Dermis microvascular lymphatic vessel endothelial cell (primary cell): ENCODE data around the gene MAN2A2. TPM values are rescaled to one million over a fixed set of nuclear protein-coding genes. Genes with fewer than 3 reads are reported as not detected.

Experiments used
- DNase-seq, 2 donors: peaks; one replicate each; pipeline versions ENCODE4 v3.0.0 to v3.0.0-alpha.2; 2010; ENCODE audit warnings: low read depth in 2 of 2
- total RNA-seq: library from RNA; depleted of rRNA; stranded (reverse); fragments of >200 nt; gene quantifications from 2 replicates; pipeline ENCODE4 v1.2.1, GENCODE V29; 2014

Gene MAN2A2
- total RNA-seq, 1 donor from 2014 or later: 13.6 TPM

DNA sequence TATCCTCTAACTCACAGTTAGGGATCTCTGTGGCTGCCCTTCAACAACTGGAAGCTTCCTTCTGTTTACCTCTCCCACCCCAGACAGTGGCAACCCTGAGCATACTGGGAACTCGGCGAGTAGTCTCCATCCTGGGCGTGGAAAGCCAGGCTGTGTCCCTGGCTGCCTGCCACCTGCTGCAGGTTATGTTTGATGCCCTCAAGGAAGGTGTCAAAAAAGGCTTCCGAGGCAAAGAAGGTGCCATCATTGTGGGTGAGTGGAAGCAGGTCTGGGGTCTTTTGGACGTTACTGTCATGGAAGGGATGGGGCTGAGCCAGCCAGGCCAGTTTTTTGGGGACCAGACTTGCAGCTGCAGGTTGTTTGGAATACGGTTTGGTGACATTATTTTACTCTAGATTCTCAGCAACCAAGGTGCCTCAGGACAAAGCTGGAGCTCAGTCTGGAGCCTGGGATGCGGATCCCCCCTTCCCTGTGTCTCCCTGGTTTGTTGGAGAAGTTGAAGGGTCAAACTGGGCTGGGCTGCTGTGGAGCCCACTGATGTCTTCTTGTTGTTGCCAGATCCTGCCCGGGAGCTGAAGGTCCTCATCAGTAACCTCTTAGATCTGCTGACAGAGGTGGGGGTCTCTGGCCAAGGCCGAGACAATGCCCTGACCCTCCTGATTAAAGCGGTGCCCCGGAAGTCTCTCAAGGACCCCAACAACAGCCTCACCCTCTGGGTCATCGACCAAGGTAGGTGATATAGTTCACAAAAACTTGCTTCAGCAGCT, 39.4 kb downstream of the MAN2A2 start:
- no peak for DNase-seq

DNA sequence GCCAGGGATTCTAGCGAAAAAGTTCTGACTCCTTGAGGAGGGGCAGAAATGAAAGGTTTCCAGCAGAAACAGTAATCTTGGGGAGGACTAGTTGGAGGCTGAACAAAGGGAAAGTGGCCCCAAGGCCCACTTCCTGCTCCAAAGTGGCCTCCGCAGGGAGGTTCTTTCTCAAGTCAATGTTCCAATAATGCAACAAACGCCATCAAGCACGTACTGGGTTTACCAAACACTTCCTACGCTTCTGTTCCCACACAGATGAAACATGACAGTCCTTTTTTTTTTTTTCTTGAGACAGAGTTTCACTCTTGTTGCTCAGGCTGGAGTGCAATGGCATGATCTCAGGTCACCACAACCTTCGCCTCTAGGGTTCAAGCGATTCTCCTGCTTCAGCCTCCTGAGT, 42.0 kb downstream of the MAN2A2 start:
- DNase-seq: no peak

DNA sequence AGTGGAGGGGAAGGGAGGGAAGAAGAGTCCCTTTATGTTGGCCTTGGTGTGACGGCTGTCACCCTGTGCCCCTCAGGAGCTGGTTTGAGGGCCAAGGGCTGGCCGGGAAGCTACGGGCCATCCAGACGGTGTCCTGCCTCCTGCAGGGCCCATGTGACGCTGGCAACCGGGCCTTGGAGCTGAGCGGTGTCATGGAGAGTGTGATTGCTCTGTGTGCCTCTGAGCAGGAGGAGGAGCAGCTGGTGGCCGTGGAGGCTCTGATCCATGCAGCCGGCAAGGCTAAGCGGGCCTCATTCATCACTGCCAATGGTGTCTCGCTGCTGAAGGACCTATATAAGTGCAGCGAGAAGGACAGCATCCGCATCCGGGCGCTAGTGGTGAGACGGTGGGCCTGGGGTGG, 43.4 kb downstream of the MAN2A2 start:
- DNase-seq: no peak

DNA sequence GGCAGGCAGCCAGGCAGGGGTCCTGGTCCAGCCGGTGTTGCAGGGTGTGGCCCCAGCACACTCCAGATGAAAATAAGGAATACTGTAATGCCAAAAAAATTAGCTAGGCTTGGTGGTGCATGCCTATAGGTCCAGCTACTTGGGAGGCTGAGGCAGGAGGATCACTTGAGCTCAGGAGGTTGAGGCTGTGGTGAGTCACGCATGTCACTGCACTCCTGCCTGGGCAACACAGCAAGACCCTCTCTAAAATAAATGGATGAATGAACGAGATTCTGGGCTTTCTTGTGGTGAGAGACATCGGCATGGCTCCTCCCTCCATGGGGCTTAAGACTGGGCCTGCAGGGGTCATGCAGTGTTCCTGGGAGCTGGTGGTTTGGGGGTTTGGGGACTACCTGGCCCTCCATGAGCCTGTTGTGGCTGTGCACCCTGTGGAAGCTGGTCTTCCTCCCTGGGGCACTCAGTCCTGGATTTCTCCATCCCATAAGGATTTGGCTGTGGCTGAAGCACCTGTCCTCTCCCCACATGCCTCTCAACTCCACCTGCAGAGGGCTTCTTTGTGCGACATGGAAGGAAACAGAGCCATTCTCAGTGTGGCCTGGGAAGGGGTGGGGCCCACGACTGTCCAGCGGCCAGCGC, 44.0 kb downstream of the MAN2A2 start:
- no peak for DNase-seq

DNA sequence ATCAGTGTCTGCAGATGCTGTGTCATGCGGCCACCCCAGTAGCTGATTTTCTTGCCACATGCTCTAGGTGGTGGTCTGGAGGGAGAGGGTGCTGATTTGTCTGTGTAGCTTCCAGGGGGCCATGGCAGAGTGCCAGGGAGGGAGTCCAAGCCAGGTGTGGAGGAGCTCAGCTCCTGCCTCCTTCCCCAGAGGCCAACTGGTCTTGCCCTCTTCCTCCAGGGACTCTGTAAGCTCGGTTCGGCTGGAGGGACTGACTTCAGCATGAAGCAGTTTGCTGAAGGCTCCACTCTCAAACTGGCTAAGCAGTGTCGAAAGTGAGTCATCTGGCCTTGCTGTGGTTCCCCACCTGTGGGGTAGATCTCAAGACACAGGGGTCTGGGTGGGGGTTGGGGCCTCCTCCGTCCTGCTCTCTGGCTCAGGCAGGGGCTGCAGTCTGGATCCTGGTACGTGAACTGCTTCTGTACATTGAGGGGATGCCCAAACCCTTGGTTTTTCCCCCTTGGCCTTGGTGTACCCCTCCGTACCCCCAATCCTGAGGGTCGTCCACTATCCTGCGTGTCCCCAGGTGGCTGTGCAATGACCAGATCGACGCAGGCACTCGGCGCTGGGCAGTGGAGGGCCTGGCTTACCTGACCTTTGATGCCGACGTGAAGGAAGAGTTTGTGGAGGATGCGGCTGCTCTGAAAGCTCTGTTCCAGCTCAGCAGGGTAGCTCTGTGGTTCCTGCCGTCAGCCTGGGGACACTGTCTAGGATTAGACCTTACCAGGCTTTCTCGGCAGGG, 44.7 kb downstream of the MAN2A2 start:
- DNase-seq: no peak

DNA sequence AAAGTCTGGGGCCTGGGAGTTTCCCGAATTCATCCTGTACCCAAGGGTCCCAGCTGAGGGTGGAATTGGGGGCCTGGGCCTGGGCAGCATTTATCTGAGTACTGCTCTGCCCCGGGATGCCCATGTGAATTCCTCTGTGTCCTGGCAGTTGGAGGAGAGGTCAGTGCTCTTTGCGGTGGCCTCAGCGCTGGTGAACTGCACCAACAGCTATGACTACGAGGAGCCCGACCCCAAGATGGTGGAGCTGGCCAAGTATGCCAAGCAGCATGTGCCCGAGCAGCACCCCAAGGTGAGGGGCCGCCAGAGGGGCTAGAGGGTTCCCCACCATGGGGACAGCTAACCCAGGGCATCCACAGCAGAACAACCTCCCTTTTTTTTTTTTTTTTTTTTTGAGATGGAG, 45.4 kb downstream of the MAN2A2 start:
- DNase-seq: no peak

DNA sequence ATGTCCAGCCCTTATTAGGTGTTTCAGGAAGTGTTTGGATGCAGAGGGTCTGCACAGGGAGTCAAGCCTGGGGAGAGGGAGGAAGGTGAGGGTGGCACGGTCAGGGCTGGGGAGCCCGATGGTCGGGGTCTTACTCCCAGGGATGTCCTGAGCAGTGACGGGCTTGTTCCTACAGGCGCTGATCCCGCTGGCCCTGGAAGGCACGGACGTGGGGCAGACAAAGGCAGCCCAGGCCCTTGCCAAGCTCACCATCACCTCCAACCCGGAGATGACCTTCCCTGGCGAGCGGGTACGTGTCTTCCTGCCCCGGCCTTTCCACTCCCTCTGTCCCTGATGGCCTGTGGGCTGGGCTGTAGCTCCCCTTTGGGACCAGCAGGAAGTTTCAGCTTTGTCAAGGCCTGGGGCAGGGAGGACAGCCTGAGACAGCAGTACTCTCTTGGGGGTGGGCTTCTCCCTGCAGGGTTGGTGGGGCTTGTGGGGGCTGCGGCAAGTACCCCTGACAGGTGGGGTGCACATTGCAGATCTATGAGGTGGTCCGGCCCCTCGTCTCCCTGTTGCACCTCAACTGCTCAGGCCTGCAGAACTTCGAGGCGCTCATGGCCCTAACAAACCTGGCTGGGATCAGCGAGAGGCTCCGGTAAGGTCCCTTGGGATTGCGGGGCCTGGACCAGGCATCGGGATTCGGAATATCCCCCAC, 47.0 kb downstream of the MAN2A2 start:
- no peak for DNase-seq

DNA sequence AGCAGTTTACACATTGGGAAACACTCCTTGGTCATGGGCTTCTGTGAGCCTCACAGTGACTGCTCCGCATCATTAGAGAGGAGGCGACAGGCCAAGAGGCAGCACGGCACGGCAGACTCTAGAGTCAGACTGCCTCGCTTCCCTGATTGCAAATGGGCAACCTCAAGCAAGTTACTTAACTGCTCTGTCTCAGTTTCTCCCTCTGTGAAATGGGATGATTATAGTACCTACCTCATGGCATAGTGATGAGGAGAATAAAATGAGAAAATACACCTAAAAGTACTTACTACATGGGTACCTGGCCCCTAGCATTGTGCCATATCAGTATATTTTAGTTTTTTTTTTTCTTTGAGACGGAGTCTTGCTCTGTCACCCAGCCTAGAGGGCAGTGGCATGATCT, 47.6 kb downstream of the MAN2A2 start:
- DNase-seq: no peak

DNA sequence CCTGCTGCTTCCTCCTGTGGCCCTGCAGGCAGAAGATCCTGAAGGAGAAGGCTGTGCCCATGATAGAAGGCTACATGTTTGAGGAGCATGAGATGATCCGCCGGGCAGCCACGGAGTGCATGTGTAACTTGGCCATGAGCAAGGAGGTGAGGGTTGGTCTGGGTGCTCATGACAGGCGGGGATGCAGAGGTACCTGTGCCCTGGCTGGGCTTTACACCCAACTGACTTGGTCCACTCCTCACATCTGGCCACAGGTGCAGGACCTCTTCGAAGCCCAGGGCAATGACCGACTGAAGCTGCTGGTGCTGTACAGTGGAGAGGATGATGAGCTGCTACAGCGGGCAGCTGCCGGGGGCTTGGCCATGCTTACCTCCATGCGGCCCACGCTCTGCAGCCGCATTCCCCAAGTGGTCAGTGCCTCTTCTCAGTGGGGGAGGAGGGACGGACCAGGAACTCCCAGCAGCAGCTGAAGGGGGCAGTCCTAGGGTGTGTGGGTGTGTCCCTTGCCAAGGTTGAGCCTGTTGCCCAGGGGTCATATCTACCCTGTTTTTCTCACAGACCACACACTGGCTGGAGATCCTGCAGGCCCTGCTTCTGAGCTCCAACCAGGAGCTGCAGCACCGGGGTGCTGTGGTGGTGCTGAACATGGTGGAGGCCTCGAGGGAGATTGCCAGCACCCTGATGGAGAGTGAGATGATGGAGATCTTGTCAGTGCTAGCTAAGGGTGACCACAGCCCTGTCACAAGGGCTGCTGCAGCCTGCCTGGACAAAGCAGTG, 50.0 kb downstream of the MAN2A2 start:
- DNase-seq: no peak

DNA sequence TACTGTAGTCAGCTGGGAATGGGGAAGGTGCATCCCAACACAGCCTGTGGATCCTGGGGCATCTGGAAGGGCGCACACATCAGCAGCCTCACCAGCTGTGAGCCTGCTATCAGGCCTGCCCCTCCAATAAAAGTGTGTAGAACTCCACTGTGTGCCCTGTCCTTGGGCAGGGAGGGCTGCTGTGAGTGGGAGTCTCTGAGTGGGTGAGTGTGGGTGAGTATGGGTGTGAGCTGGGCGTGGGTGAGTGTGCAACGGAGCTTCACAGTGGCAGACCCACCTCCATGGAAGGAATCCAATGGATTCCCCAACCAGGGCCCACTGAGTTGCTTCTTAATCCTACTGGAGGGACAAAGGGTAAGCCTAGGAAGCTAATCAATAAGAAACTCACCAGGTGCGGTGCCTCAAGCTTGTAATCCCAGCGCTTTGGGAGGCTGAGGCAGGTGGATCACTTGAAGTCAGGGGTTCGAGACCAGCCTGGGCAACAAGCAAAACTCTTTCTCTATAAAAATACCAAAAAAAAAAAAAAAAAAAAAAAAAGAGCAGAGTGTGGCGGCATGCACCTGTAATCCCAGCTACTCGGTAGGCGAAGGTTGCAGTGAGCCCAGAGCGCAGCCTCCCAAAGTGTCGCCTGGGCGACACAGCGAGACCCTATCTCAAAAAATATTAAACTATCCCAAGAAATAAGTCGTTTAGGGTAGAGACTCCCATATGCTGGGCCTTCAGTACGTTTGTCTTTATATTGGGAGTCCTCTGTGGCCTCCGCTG, 51.0 kb downstream of the MAN2A2 start:
- DNase-seq: no peak

DNA sequence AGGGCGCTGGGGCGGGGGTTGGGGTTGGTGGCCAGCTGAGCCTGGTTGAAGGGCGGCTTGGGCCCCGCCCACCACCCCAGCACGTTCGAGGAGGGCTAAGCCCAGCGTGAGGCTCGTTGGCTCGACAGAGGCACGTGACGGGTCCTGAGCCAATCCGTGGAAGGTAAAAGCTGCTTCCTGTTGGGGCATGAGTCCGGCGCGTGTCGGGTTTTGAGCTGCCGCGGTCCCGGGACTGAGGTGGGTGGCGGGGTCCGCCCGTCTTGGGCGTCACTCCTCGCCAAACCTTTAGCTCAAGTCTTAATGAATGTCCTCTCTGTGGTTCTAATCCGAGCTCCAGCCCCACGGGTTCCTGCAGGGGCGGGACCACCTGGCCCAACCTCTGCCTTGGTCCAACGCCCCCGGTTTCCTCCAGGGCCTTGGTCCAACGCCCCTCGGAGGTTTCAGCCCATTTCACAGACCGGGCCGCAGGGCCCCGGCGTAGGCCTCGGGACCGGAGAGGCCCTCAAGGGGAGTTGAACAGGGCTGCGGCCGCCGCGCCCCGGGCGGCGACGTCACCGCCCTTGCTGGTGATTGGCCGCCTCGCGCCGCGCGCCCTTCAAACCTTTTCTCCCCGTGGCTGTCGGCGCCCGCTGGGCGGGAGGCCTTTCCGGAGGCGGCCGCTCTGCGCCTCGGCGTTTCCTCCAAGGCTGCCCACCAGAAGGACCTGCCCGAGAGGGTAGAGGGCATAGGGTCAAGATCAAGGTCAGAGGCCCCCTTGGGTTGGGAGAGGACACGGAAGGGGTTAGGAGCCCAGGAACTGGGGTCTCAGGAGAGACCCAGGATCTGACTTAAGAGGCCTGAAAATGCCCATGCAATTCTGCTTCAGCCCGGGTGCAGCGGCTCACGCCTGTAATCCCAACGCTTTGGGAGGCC, 51.9 kb downstream of the MAN2A2 start, which contains the start of gene RCCD1:
RCCD1 (plus strand) TSS at position 173 of the 912 bp plus-strand sequence. CDS start 1,851 bp downstream, outside the sequence.
- peak; percentile 87 to 95 for DNase-seq

DNA sequence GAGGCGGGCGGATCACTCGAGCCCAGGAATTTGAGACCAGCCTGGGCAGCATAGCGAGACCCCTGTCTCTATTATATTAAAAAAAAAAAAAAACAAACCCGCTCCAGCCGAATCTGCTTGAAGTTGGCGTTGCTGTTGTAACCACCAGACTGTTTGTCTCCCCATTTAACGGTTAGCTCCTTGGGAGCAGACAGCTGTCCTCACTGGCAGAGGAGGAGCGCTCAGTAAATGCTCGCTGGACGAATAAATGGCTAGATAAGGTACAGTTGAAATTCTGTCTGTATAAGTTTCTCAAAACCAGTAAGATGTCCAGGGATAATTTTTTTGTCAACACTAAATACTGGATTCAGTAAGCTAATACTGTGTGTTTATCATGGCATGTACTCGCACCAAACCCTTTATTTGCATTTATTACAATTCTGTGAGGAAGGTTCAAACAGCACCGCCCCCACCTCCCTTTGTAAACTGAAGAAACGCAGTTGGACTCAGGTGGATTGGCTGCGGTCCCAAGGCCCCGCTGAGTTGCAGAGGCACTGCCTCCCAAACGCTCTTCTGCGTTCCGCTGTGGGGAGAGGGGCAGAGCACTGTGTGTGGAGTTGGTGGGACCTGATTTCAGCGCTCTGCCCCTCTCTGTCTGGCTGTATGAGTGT, 52.6 kb downstream of the MAN2A2 start:
- DNase-seq: no peak

DNA sequence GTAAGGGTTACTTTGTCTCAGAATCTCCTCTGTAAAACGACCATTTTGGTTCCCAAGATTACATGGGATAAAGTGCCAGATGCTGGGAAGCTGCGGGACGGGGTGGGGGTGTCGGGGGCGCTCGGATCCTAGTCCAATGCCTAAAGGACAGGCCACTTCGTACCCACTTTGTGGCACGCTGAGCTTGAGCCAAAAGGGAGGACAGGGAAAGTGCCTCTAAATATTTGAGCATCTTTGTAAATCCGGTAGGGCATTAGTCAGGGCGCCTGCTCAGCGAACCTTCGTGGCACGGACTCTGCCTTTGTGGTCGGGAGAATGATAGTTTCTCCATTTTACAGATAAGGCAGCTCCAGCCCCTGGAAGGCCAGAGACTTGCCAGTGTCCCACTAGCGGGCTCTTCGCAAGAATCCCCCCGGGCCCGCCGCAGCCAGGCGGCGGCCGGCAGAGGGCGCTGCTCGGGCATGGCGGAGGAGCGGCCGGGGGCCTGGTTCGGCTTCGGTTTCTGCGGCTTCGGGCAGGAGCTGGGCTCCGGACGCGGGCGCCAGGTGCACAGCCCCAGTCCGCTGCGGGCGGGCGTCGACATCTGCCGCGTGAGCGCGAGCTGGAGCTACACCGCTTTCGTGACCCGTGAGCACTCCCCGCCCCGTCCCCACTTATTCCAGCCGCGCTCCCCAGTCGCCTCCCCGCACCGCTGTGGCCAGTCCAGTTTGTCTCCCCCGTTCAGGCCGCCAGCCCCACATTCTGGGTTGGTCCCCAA, 53.4 kb downstream of the MAN2A2 start:
- peak; percentile 43 to 82 for DNase-seq

DNA sequence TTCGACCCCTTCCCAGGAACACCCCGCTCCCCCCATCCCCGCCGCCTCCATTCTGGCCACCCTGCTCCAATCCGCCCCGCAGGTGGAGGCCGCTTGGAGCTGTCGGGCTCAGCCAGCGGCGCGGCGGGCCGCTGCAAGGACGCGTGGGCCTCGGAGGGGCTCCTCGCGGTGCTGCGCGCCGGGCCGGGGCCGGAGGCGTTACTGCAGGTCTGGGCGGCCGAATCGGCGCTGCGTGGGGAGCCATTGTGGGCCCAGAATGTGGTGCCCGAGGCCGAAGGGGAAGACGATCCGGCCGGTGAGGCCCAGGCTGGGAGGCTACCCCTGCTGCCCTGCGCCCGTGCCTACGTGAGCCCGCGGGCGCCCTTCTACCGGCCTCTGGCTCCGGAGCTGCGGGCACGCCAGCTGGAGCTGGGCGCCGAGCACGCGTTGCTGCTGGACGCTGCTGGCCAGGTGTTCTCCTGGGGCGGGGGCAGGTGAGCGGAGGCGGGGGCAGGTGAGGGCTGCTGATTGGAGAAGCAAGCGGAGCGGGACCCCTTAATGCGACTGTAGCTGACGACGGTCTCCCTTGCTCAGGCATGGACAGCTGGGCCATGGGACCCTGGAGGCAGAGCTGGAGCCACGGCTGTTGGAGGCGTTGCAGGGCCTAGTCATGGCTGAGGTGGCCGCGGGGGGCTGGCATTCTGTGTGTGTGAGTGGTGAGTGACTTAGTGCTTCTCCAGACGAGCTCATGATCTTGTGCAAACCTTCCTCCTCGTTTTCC, 54.1 kb downstream of the MAN2A2 start:
- peak in 1 of 2 donors; percentile 46 for DNase-seq

DNA sequence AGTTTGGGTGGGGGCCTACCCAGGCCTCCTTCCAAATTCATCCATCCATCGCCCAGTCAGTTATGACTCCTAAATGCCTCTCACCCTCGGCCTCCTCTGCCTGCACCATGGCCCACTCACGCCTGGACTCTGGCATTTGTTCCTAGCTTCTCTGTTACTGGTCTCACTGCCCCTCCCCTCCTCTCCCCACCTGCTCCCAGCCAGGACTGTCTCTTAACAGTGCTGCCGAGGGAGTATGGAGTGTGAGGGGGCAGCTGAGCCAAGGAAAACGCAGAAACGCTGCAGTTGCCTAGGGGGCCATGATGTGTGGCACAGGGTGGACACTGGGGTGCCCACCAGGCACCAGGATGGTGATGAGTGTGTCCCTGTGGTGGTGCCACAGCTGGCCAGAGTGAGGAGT, 54.7 kb downstream of the MAN2A2 start:
- DNase-seq: no peak

DNA sequence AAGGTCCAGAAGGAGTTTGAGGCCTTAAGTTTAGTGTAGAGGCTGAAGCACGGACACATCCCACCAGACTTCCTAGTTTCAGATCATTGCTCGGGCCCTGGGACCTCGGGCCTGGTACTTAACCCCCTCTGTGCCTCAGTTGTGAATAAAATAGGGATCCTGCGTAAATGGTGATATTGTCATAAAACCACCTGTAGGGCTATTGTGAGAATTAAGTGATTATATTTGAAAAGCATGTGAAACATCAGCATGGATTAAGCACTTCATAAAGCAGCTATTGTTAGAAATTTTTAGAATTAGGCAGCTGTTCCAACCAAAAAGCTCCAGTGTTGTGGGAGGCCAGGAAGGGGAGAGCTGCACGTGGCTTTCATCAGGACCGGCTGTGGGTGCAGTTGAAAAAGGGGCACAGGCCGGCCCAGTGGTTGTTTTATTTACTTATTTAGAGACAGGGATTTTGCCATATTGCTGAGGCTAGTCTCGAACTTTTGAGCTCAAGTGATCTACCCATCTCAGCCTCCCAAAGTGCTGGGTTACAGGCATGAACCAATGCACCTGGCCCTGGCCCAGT, 56.0 kb downstream of the MAN2A2 start:
- no peak for DNase-seq

DNA sequence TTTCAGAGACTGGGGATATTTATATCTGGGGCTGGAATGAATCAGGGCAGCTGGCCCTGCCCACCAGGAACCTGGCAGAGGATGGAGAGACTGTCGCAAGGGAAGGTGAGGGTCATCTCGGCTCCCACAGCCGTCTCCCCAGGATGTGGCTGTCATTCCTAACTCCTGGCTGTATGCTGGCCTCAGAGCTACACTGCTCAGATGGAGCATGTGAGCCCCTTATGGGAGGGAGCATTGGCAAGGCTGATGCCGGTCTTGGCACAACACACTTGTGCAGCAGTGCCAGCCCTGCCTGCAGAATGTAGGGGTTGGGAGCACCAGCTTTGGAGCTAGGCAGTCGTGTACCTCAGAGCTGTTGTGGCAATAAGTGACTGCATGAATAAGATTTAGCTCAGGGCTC, 56.8 kb downstream of the MAN2A2 start:
- peak in 1 of 2 donors; percentile 22 for DNase-seq
